PC-3 (cell line): ENCODE data around the gene MAMDC4.

Experiments
- EZH2 ChIP-seq: fragments of 300-600 bp; sonication (generic); IDR thresholded peaks from one replicate; pipeline ENCODE4 v1.6.1; 2017; ENCODE audit warnings: antibody characterized with exemption, mild to moderate bottlenecking, low read length; ENCODE audit not compliant: unreplicated experiment
- EZH2phosphoT487 ChIP-seq: fragments of 300-600 bp; sonication (generic); IDR thresholded peaks from 2 replicates; pipeline ENCODE4 v1.6.1; 2018; ENCODE audit warnings: mild to moderate bottlenecking, antibody characterized with exemption, low read length, borderline replicate concordance
- TF ChIP-seq, protein P1 (sequence below): fragments of 300-600 bp; sonication (generic); conservative IDR thresholded peaks from 2 replicates; pipeline ENCODE4 v1.5.1; 2017; ENCODE audit warnings: antibody characterized with exemption, low read depth, mild to moderate bottlenecking, low read length

DNA sequence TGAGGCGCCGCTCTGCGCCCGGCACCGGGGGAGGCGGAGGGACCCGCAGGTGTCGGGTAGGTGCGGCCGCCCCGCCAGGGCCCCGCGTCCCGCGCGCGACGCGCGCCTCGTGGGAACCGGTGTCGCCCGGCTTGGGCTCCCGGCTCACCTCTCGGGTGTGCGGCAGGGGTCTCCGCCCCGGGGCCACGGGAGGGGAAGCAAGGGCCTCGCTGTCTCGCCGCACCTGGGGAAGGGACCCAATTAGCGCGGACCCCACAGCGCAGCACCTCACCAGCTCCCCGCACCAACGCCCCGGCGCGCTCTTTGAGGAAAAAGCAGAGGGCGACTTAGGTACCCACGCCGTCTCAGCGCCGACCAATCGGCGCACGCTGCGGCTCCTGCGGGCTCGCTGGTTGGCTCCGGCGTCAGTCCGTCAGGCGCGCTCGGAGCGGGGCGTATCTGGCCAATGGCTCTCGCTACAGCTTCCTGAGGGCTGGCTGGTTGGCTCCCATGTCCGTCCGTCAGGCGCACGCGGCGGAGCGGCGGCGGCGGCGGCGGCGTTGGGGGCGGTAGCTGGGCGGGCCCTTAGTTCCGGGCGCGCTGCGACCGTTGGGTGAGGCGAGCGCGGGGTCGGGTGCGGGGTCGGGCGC lies 33.9 kb downstream of the MAMDC4 start, which contains the start of gene TRAF2:
- TF ChIP-seq, protein P1, sequence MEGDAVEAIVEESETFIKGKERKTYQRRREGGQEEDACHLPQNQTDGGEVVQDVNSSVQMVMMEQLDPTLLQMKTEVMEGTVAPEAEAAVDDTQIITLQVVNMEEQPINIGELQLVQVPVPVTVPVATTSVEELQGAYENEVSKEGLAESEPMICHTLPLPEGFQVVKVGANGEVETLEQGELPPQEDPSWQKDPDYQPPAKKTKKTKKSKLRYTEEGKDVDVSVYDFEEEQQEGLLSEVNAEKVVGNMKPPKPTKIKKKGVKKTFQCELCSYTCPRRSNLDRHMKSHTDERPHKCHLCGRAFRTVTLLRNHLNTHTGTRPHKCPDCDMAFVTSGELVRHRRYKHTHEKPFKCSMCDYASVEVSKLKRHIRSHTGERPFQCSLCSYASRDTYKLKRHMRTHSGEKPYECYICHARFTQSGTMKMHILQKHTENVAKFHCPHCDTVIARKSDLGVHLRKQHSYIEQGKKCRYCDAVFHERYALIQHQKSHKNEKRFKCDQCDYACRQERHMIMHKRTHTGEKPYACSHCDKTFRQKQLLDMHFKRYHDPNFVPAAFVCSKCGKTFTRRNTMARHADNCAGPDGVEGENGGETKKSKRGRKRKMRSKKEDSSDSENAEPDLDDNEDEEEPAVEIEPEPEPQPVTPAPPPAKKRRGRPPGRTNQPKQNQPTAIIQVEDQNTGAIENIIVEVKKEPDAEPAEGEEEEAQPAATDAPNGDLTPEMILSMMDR, result no peak
- TF ChIP-seq EZH2phosphoT487 (no peak), EZH2 (no peak)
